Choroid plexus epithelial cell (primary cell): ENCODE data around the gene ELSPBP1.
"Not testable (repeated sequence)": the region's sequence is repeated elsewhere in the genome, so short reads cannot be mapped to it uniquely, and the experiment has no call there.

Experiments
- DNase-seq: peaks from one replicate; pipeline ENCODE4 v3.0.0-alpha.2; 2010; ENCODE audit warnings: low read depth
- H3K4me3 ChIP-seq: 2 replicates; pipeline ENCODE4 v1.5.1; 2011; ENCODE audit warnings: low read depth, mild to moderate bottlenecking, control low read depth, low read length, moderate library complexity
- CTCF ChIP-seq: conservative IDR thresholded peaks from 2 replicates; pipeline ENCODE4 v1.5.1; 2011; ENCODE audit warnings: low read depth, mild to moderate bottlenecking, control low read depth, inconsistent platforms, low read length, moderate library complexity

Gene ELSPBP1

GRCh38 chr19:48060381-48060780 lies 65.9 kb downstream of the ELSPBP1 start:
- no peak for TF ChIP-seq CTCF
- DNase-seq: no peak
- H3K4me3 ChIP-seq: no peak overlapping the region

- TF ChIP-seq CTCF: no peak
- no peak for DNase-seq
- no peak overlapping the region for H3K4me3 ChIP-seq
Observed at GRCh38 chr19:48061401-48062344, 67.2 kb downstream of the ELSPBP1 start.

DNA sequence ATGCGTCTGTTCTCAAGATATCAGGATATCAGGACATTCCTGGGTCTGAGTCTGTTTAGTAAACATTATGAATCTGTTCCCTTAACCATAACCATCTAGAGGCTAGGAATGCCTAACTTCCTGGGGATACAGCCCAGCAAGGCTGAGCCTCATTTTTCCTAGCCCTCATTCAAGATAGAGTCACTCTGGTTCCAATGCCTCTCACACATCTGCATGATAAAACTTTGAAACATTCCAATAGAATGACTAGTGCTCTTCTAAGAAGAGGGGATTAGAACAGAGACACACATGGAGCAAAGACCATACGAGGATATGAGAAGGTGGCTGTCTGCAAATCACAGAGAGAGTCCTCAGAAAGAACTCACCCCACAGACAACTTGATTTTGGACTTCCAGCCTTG lies 70.1 kb downstream of the ELSPBP1 start:
- no peak for TF ChIP-seq CTCF
- no peak overlapping the region for H3K4me3 ChIP-seq
- DNase-seq: peak; percentile 23

GRCh38 chr19:48069435-48069834 lies 75.0 kb downstream of the ELSPBP1 start:
- H3K4me3 ChIP-seq: no peak overlapping the region
- peak; percentile 6 for TF ChIP-seq CTCF
- no peak for DNase-seq

GRCh38 chr19:48070177-48070769 lies 75.8 kb downstream of the ELSPBP1 start:
- not testable (repeated sequence) for H3K4me3 ChIP-seq, DNase-seq
